ENCODE measurements around the gene NEK7. TPM values are rescaled to one million over a fixed set of nuclear protein-coding genes. Genes with fewer than 3 reads are reported as not detected.
"Not testable (repeated sequence)": the region's sequence is repeated elsewhere in the genome, so short reads cannot be mapped to it uniquely, and the experiment has no call there.

NEK7 gene
- total RNA-seq, 3 donors from 2014 or later, result 82.3 to 187 (median 105) TPM

GRCh38 chr1:198128533-198128932, 28.3 kb upstream of the NEK7 start:
- Histone ChIP-seq H3K27me3 (no peaks in the 10 kb centered on the region), H3K27ac (no peak overlapping the region), H3K4me3 (no peak overlapping the region), H3K9me3 (no peaks in the 10 kb centered on the region), H3K36me3 (no peaks in the 10 kb centered on the region), H3K4me1 (no peaks in the 10 kb centered on the region)
- TF ChIP-seq, protein P1, sequence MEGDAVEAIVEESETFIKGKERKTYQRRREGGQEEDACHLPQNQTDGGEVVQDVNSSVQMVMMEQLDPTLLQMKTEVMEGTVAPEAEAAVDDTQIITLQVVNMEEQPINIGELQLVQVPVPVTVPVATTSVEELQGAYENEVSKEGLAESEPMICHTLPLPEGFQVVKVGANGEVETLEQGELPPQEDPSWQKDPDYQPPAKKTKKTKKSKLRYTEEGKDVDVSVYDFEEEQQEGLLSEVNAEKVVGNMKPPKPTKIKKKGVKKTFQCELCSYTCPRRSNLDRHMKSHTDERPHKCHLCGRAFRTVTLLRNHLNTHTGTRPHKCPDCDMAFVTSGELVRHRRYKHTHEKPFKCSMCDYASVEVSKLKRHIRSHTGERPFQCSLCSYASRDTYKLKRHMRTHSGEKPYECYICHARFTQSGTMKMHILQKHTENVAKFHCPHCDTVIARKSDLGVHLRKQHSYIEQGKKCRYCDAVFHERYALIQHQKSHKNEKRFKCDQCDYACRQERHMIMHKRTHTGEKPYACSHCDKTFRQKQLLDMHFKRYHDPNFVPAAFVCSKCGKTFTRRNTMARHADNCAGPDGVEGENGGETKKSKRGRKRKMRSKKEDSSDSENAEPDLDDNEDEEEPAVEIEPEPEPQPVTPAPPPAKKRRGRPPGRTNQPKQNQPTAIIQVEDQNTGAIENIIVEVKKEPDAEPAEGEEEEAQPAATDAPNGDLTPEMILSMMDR (IDR thresholded peaks at IDR 0.05), result no peak
- no peak for TF ChIP-seq POLR2AphosphoS5 (IDR thresholded peaks at IDR 0.05)
- no peak for TF ChIP-seq POLR2A (IDR thresholded peaks at IDR 0.05)
- DNase-seq (ENCODE audit: low spot score in 2 of 2), result no peak
- intact Hi-C loops (cut with DNase I; ENCODE audit: low total_unique reads), result no loop called here

DNA sequence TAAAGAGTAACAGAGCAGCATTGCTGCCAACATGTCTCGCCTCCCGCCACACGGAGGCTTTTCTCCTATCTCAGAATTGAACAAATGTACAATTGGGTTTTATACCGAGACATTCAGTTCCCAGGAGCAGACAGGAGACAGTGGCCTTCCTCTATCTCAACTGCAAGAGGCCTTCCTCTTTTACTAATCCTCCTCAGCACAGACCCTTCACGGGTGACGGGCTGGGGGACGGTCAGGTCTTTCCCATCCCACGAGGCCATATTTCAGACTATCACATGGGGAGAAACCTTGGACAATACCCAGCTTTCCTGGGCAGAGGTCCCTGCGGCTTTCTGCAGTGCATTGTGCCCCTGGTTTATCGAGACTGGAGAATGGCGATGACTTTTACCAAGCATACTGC, 26.7 kb upstream of the NEK7 start:
- H3K36me3 ChIP-seq; H3K27me3 ChIP-seq; H3K9me3 ChIP-seq; H3K4me3 ChIP-seq; H3K27ac ChIP-seq; H3K4me1 ChIP-seq; intact Hi-C loops (cut with DNase I; ENCODE audit: low total_unique reads); DNase-seq (ENCODE audit: low spot score in 2 of 2): not testable (repeated sequence)

- Histone ChIP-seq H3K4me3 (no peak overlapping the region), H3K9me3 (no peaks in the 10 kb centered on the region), H3K27ac (no peak overlapping the region), H3K27me3 (no peaks in the 10 kb centered on the region), H3K36me3 (no peaks in the 10 kb centered on the region), H3K4me1 (no peaks in the 10 kb centered on the region)
- TF ChIP-seq, protein P1 (IDR thresholded peaks at IDR 0.05), result no peak
- TF ChIP-seq POLR2A (IDR thresholded peaks at IDR 0.05) (no peak), POLR2AphosphoS5 (IDR thresholded peaks at IDR 0.05) (no peak)
- intact Hi-C loops (cut with DNase I; ENCODE audit: low total_unique reads), result no loop called here
- DNase-seq (ENCODE audit: low spot score in 2 of 2), result no peak
Observed at GRCh38 chr1:198132060-198132781, 24.6 kb upstream of the NEK7 start.

- no peak overlapping the region for H3K27ac ChIP-seq
- H3K4me1 ChIP-seq, result no peaks in the 10 kb centered on the region
- no peak overlapping the region for H3K4me3 ChIP-seq
- intact Hi-C loops (cut with DNase I; ENCODE audit: low total_unique reads), result no loop called here
- DNase-seq (ENCODE audit: low spot score in 2 of 2), result no peak
- no peaks in the 10 kb centered on the region for H3K27me3 ChIP-seq
- H3K36me3 ChIP-seq, result no peaks in the 10 kb centered on the region
- TF ChIP-seq POLR2AphosphoS5 (IDR thresholded peaks at IDR 0.05), result no peak
- TF ChIP-seq, protein P1 (IDR thresholded peaks at IDR 0.05), result no peak
- no peak for TF ChIP-seq POLR2A (IDR thresholded peaks at IDR 0.05)
- no peaks in the 10 kb centered on the region for H3K9me3 ChIP-seq
Observed at GRCh38 chr1:198134252-198134651, 22.5 kb upstream of the NEK7 start.

- TF ChIP-seq POLR2AphosphoS5 (IDR thresholded peaks at IDR 0.05), result no peak
- TF ChIP-seq, protein P1 (IDR thresholded peaks at IDR 0.05), result no peak
- TF ChIP-seq POLR2A (IDR thresholded peaks at IDR 0.05), result no peak
- Histone ChIP-seq H3K9me3 (no peaks in the 10 kb centered on the region), H3K4me1 (no peaks in the 10 kb centered on the region), H3K36me3 (no peaks in the 10 kb centered on the region), H3K4me3 (no peak overlapping the region), H3K27ac (no peak overlapping the region), H3K27me3 (no peaks in the 10 kb centered on the region)
- DNase-seq (ENCODE audit: low spot score in 2 of 2), result no peak
- intact Hi-C loops (cut with DNase I; ENCODE audit: low total_unique reads), result loop anchor here (5.0 kb wide), 1 partner anchor 38 kb away; no protein-coding TSS in a partner anchor
Observed at GRCh38 chr1:198135366-198135765, 21.4 kb upstream of the NEK7 start.
